ENCODE data around the gene PER2. TPM values are rescaled to one million over a fixed set of nuclear protein-coding genes. Genes with fewer than 3 reads are reported as not detected.
A peak's percentile ranks its signal among the peaks of the same experiment; 100 is the strongest.

Gene PER2
- total and polyA plus RNA-seq, 9 of the 15 experiments (the other 6 are each of a cell fraction or from before 2014, with no cell fraction given): 1.1 to 10.3 (median 2.9) TPM

- peak; percentile 96; the same call in 1 of the 2 replicates for TF ChIP-seq FOXK1 (CRISPR knock-in tag; IDR thresholded peaks at IDR 0.05; ENCODE audit: borderline replicate concordance)
- no peak for TF ChIP-seq SMARCC2 (IDR thresholded peaks at IDR 0.05; ENCODE audit: low read depth)
- TF ChIP-seq E2F8 (IDR thresholded peaks at IDR 0.05; ENCODE audit: low read depth, partially characterized antibody): no peak
- TF ChIP-seq TEAD1 (CRISPR knock-in tag; IDR thresholded peaks at IDR 0.05): peak in 1 of 2 experiments; percentile 97; a peak in 2 of 4 replicates
- no peak for TF ChIP-seq NFIX (CRISPR knock-in tag; IDR thresholded peaks at IDR 0.05; ENCODE audit: low read depth)
- peak; percentile 59; the same call in 1 of the 2 replicates for TF ChIP-seq ZNF668 (CRISPR knock-in tag; IDR thresholded peaks at IDR 0.05)
- TF ChIP-seq USF1 (CRISPR knock-in tag; IDR thresholded peaks at IDR 0.05): peak; percentile 74
- TF ChIP-seq MCM3 (IDR thresholded peaks at IDR 0.05): no peak
- 0 out of 2 replicates have a peak, but pooled peaks have one; percentile 49 for TF ChIP-seq FOXO4 (CRISPR knock-in tag; IDR thresholded peaks at IDR 0.05)
- TF ChIP-seq POLR2A (conservative IDR thresholded peaks at IDR 0.05): no peak
- TF ChIP-seq KDM4B (IDR thresholded peaks at IDR 0.05; ENCODE audit: borderline replicate concordance in 2 of 2, low read depth in 1 of 2): 0 out of 4 replicates have a peak, but pooled peaks of 1 of the 2 experiments have one; percentile 27
- no peak for TF ChIP-seq GATAD2B (IDR thresholded peaks at IDR 0.05; ENCODE audit: borderline replicate concordance)
- no peak for TF ChIP-seq ELK3 (CRISPR knock-in tag; IDR thresholded peaks at IDR 0.05)
- no peak for TF ChIP-seq ZFPM2 (CRISPR knock-in tag; IDR thresholded peaks at IDR 0.05)
- peak; percentile 82 for TF ChIP-seq ZNF12 (CRISPR knock-in tag; IDR thresholded peaks at IDR 0.05)
- peak; percentile 79; the same call in 1 of the 2 replicates for TF ChIP-seq EP400 (IDR thresholded peaks at IDR 0.05)
- TF ChIP-seq HDAC1 (IDR thresholded peaks at IDR 0.05): 0 out of 4 replicates have a peak, but pooled peaks of 1 of the 2 experiments have one; percentile 46
- TF ChIP-seq RFX1 (IDR thresholded peaks at IDR 0.05): no peak
- TF ChIP-seq ILK (tag; IDR thresholded peaks at IDR 0.05; ENCODE audit: borderline replicate concordance, low read depth): no peak
- TF ChIP-seq ZNF740 (CRISPR knock-in tag; IDR thresholded peaks at IDR 0.05): peak; percentile 67; the same call in 1 of the 2 replicates
- TF ChIP-seq ZNF740 (tag; IDR thresholded peaks at IDR 0.05): no peak
Measured at GRCh38 chr2:238238766-238239542, 49.5 kb downstream of the PER2 start (continued).

Data from K562 (cell line).